Smooth muscle cell (in vitro differentiated cells): ENCODE measurements around the gene ACOT6. TPM values are rescaled to one million over a fixed set of nuclear protein-coding genes. Genes with fewer than 3 reads are reported as not detected.
A peak's percentile ranks its signal among the peaks of the same experiment; 100 is the strongest.

Experiments
- DNase-seq: peaks from one replicate; lab custom pipeline; 2025; ENCODE audit not compliant: unreplicated experiment; lab: John Stamatoyannopoulos, UW
- H2AFZ ChIP-seq: fragments of 200-600 bp; sonication (generic); 2 replicates; pipeline ENCODE4 v1.6.0; 2016; ENCODE audit warnings: antibody characterized with exemption, low read depth, mild to moderate bottlenecking
- H3F3A ChIP-seq: fragments of 200-600 bp; sonication (generic); 2 replicates; pipeline ENCODE4 v1.6.0; 2017; ENCODE audit warnings: antibody characterized with exemption, low read depth
- H3K27ac ChIP-seq: fragments of 200-600 bp; sonication (generic); 2 replicates; pipeline ENCODE4 v1.5.1; 2016; ENCODE audit warnings: low read depth, mild to moderate bottlenecking
- H3K27me3 ChIP-seq: fragments of 200-600 bp; sonication (generic); 2 replicates; pipeline ENCODE4 v1.6.1; 2016; ENCODE audit warnings: low read depth, mild to moderate bottlenecking
- H3K36me3 ChIP-seq: fragments of 200-600 bp; sonication (generic); 2 replicates; pipeline ENCODE4 v1.5.1; 2016; ENCODE audit warnings: low read depth
- H3K4me1 ChIP-seq: fragments of 200-600 bp; sonication (generic); 2 replicates; pipeline ENCODE4 v1.5.1; 2016; ENCODE audit warnings: low read depth
- H3K4me2 ChIP-seq: fragments of 200-600 bp; sonication (generic); 2 replicates; pipeline ENCODE4 v1.6.0; 2016; ENCODE audit warnings: mild to moderate bottlenecking
- H3K4me3 ChIP-seq: fragments of 200-600 bp; sonication (generic); 2 replicates; pipeline ENCODE4 v1.5.1; 2016; ENCODE audit warnings: mild to moderate bottlenecking
- H3K79me2 ChIP-seq: fragments of 200-600 bp; sonication (generic); 2 replicates; pipeline ENCODE4 v1.6.0; 2016; ENCODE audit warnings: low read depth, mild to moderate bottlenecking
- H3K9ac ChIP-seq: fragments of 200-600 bp; sonication (generic); 2 replicates; pipeline ENCODE4 v1.6.0; 2016; ENCODE audit warnings: low read depth
- H3K9me3 ChIP-seq: fragments of 200-600 bp; sonication (generic); replicated peaks from 2 replicates; pipeline ENCODE4 v1.5.1; 2016; ENCODE audit warnings: low read depth
- H4K20me1 ChIP-seq: fragments of 200-600 bp; sonication (generic); 2 replicates; pipeline ENCODE4 v1.6.0; 2016; ENCODE audit warnings: low read depth
- whole genome bisulfite sequencing: methylation state at CpG from one replicate; pipeline ENCODE4 v1.1.7; 2016; ENCODE audit warnings: low lambda C conversion rate; 5-methylcytosine and 5-hydroxymethylcytosine counted together
- polyA plus RNA-seq: library from polyadenylated mRNA; unstranded; fragments of >200 nt; fragmentation: Nextera tagmentation; extraction: Ambion mirVana; gene quantifications from 2 replicates; pipeline ENCODE4 v1.2.1, GENCODE V29; 2016
- total RNA-seq: library from RNA; depleted of rRNA; stranded (reverse); fragments of >200 nt; gene quantifications from 2 replicates; pipeline ENCODE4 v1.2.3, GENCODE V29; 2014
- TF ChIP-seq, protein P1 (sequence below): fragments of 200-600 bp; sonication (generic); IDR thresholded peaks from 2 replicates; pipeline ENCODE4 v1.5.1; 2017; ENCODE audit warnings: borderline replicate concordance, mild to moderate bottlenecking, antibody characterized with exemption; ENCODE audit not compliant: insufficient read depth, poor library complexity, severe bottlenecking

The ACOT6 gene
- total and polyA plus RNA-seq, 2 experiments from 2014 or later = not detected

DNA sequence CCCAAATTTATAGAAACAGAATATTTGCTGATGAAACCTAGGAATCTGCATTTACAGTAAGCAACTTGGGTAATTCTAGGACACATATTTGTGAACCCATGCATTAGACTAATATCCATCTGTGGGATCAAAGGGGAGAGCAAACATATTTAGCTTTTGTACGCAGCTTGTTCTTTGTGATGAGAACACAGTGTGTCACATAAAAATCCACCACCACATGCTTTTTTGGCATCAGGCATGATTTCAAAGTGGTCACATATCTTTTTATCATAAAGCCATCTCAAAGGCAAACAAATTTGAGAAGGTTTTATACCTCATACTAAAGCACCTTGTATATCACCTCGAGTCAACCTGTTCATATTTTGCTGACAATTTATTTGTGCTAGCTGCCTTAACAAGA is 48.2 kb downstream of the ACOT6 start:
- Histone ChIP-seq H3K4me1 (no peaks in the 10 kb centered on the region), H3K79me2 (no peaks in the 10 kb centered on the region), H3K9me3 (no peaks in the 10 kb centered on the region), H3F3A (no peaks in the 10 kb centered on the region), H3K9ac (no peak overlapping the region), H3K4me3 (no peak overlapping the region), H3K36me3 (peaks cover 5% of the 10 kb centered on the region), H3K27ac (no peak overlapping the region), H2AFZ (no peak overlapping the region), H3K4me2 (no peak overlapping the region), H4K20me1 (no peaks in the 10 kb centered on the region), H3K27me3 (no peaks in the 10 kb centered on the region)
- DNase-seq = no peak
- 97% methylated on average over 2 of the region's 2 CpGs for WGBS
- TF ChIP-seq, protein P1, sequence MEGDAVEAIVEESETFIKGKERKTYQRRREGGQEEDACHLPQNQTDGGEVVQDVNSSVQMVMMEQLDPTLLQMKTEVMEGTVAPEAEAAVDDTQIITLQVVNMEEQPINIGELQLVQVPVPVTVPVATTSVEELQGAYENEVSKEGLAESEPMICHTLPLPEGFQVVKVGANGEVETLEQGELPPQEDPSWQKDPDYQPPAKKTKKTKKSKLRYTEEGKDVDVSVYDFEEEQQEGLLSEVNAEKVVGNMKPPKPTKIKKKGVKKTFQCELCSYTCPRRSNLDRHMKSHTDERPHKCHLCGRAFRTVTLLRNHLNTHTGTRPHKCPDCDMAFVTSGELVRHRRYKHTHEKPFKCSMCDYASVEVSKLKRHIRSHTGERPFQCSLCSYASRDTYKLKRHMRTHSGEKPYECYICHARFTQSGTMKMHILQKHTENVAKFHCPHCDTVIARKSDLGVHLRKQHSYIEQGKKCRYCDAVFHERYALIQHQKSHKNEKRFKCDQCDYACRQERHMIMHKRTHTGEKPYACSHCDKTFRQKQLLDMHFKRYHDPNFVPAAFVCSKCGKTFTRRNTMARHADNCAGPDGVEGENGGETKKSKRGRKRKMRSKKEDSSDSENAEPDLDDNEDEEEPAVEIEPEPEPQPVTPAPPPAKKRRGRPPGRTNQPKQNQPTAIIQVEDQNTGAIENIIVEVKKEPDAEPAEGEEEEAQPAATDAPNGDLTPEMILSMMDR = no peak

- DNase-seq = no peak
- TF ChIP-seq, protein P1 = no peak
- Histone ChIP-seq H2AFZ (no peak overlapping the region), H3K27ac (no peak overlapping the region), H3K36me3 (peaks cover 5% of the 10 kb centered on the region), H3K4me3 (no peak overlapping the region), H3K4me2 (no peak overlapping the region), H3K9ac (no peak overlapping the region), H3K4me1 (no peaks in the 10 kb centered on the region), H3K27me3 (no peaks in the 10 kb centered on the region), H4K20me1 (no peaks in the 10 kb centered on the region), H3K79me2 (no peaks in the 10 kb centered on the region), H3K9me3 (no peaks in the 10 kb centered on the region), H3F3A (no peaks in the 10 kb centered on the region)
- 69% methylated on average over 2 of the region's 2 CpGs for WGBS
Observed at GRCh38 chr14:73661872-73662271, 49.6 kb downstream of the ACOT6 start.

- TF ChIP-seq, protein P1 = peak; percentile 40
- Histone ChIP-seq H3K9ac (no peak overlapping the region), H3F3A (no peaks in the 10 kb centered on the region), H3K27ac (no peak overlapping the region), H3K4me3 (no peak overlapping the region), H3K27me3 (no peaks in the 10 kb centered on the region), H3K4me1 (no peaks in the 10 kb centered on the region), H3K79me2 (no peaks in the 10 kb centered on the region), H3K4me2 (no peak overlapping the region), H4K20me1 (no peaks in the 10 kb centered on the region), H3K36me3 (peaks cover 5% of the 10 kb centered on the region), H2AFZ (no peak overlapping the region), H3K9me3 (no peaks in the 10 kb centered on the region)
- WGBS = 64% methylated on average over 1 of the region's 1 CpG
- no peak for DNase-seq
Observed at GRCh38 chr14:73662487-73662943, 50.2 kb downstream of the ACOT6 start.

- Histone ChIP-seq H3K9ac (no peak overlapping the region), H2AFZ (no peak overlapping the region), H3K36me3 (peaks cover 5% of the 10 kb centered on the region), H3F3A (no peaks in the 10 kb centered on the region), H3K4me2 (no peak overlapping the region), H4K20me1 (no peaks in the 10 kb centered on the region), H3K9me3 (no peaks in the 10 kb centered on the region), H3K79me2 (no peaks in the 10 kb centered on the region), H3K4me1 (no peaks in the 10 kb centered on the region), H3K4me3 (no peak overlapping the region), H3K27ac (no peak overlapping the region), H3K27me3 (no peaks in the 10 kb centered on the region)
- TF ChIP-seq, protein P1 = no peak
- DNase-seq = no peak
Observed at GRCh38 chr14:73663548-73664212, 51.4 kb downstream of the ACOT6 start.
